HG03571 (cell line): ENCODE results near the gene OXNAD1.
"Not testable (repeated sequence)": the region's sequence is repeated elsewhere in the genome, so short reads cannot be mapped to it uniquely, and the experiment has no call there.

Source experiments
- ATAC-seq: cut with Tn5 transposase; IDR thresholded peaks from one replicate; pipeline ENCODE4 v1.9.1; 2021; ENCODE audit not compliant: unreplicated experiment

Gene OXNAD1

GRCh38 chr3:16303037-16303575 is 38.1 kb downstream of the OXNAD1 start:
- ATAC-seq: no peak

- ATAC-seq: no peak
These were observed 39.3 kb downstream of the OXNAD1 start for GRCh38 chr3:16304061-16305010.

GRCh38 chr3:16305111-16305541 is 40.1 kb downstream of the OXNAD1 start:
- ATAC-seq: no peak

GRCh38 chr3:16307832-16308531 is 43.0 kb downstream of the OXNAD1 start:
- no peak for ATAC-seq

GRCh38 chr3:16308727-16309126 is 43.7 kb downstream of the OXNAD1 start:
- ATAC-seq: no peak

GRCh38 chr3:16309558-16309957 is 44.5 kb downstream of the OXNAD1 start:
- ATAC-seq: peak; percentile 77

GRCh38 chr3:16310486-16310885 is 45.5 kb downstream of the OXNAD1 start:
- not testable (repeated sequence) for ATAC-seq

GRCh38 chr3:16311960-16312451 is 47.0 kb downstream of the OXNAD1 start:
- peak; percentile 65 for ATAC-seq

GRCh38 chr3:16313886-16314645 is 49.1 kb downstream of the OXNAD1 start:
- no peak for ATAC-seq

GRCh38 chr3:16315623-16316022 is 50.6 kb downstream of the OXNAD1 start:
- no peak for ATAC-seq

GRCh38 chr3:16316396-16316795 is 51.4 kb downstream of the OXNAD1 start:
- ATAC-seq: no peak

- no peak for ATAC-seq
These were observed 52.0 kb downstream of the OXNAD1 start for GRCh38 chr3:16316847-16317560.

- ATAC-seq: no peak
These were observed 52.5 kb downstream of the OXNAD1 start for GRCh38 chr3:16317561-16317945.

GRCh38 chr3:16318176-16318575 is 53.2 kb downstream of the OXNAD1 start:
- no peak for ATAC-seq

GRCh38 chr3:16319307-16319706 is 54.3 kb downstream of the OXNAD1 start:
- ATAC-seq: no peak

- ATAC-seq: no peak
These were observed 54.7 kb downstream of the OXNAD1 start for GRCh38 chr3:16319723-16320122.

GRCh38 chr3:16320711-16321110 is 55.7 kb downstream of the OXNAD1 start:
- no peak for ATAC-seq

- no peak for ATAC-seq
These were observed 57.2 kb downstream of the OXNAD1 start for GRCh38 chr3:16322189-16322588.

GRCh38 chr3:16323737-16324136 is 58.7 kb downstream of the OXNAD1 start:
- no peak for ATAC-seq

GRCh38 chr3:16325850-16326249 is 60.8 kb downstream of the OXNAD1 start:
- ATAC-seq: no peak
